DOHH2 (cell line): ENCODE results near the gene LILRB2.

Experiments
- H3F3A ChIP-seq: fragments of 200-600 bp; sonication (generic), shearing (Covaris generic); 2 replicates; pipeline ENCODE4 v1.6.0; 2016; ENCODE audit warnings: antibody characterized with exemption, mild to moderate bottlenecking; ENCODE audit not compliant: control insufficient read depth, insufficient read depth
- H3K27ac ChIP-seq: fragments of 200-600 bp; sonication (generic); 2 replicates; pipeline ENCODE4 v1.5.1; 2014; ENCODE audit warnings: low read depth, mild to moderate bottlenecking, low read length, moderate library complexity
- H3K27me3 ChIP-seq: fragments of 200-600 bp; sonication (generic); 2 replicates; pipeline ENCODE4 v1.6.1; 2014; ENCODE audit warnings: mild to moderate bottlenecking, low read length, mixed read lengths; ENCODE audit not compliant: control insufficient read depth
- H3K36me3 ChIP-seq: fragments of 200-600 bp; sonication (generic); 2 replicates; pipeline ENCODE4 v1.6.1; 2014; ENCODE audit warnings: mild to moderate bottlenecking, low read length, moderate library complexity, mixed read lengths; ENCODE audit not compliant: control insufficient read depth
- H3K4me1 ChIP-seq: fragments of 200-600 bp; sonication (generic); 2 replicates; pipeline ENCODE4 v1.6.1; 2014; ENCODE audit warnings: mild to moderate bottlenecking, low read length, mixed read lengths; ENCODE audit not compliant: control insufficient read depth
- H3K4me2 ChIP-seq: fragments of 200-600 bp; sonication (generic); 2 replicates; pipeline ENCODE4 v1.6.0; 2014; ENCODE audit warnings: mild to moderate bottlenecking, low read length, moderate library complexity
- H3K4me3 ChIP-seq: fragments of 200-600 bp; sonication (generic); 2 replicates; pipeline ENCODE4 v1.5.1; 2014; ENCODE audit warnings: mild to moderate bottlenecking, low read length, mixed read lengths
- H3K79me2 ChIP-seq: fragments of 200-600 bp; sonication (generic); 2 replicates; pipeline ENCODE4 v1.6.1; 2014; ENCODE audit warnings: mild to moderate bottlenecking, low read length, mixed read lengths; ENCODE audit not compliant: control insufficient read depth
- H3K9me2 ChIP-seq: fragments of 200-600 bp; sonication (generic); replicated peaks from 2 replicates; pipeline ENCODE4 v1.6.1; 2014; ENCODE audit warnings: mild to moderate bottlenecking, low read length, mixed read lengths; ENCODE audit not compliant: control insufficient read depth
- H3K9me3 ChIP-seq: fragments of 200-600 bp; sonication (generic); 2 replicates; pipeline ENCODE4 v1.6.1; 2014; ENCODE audit warnings: antibody characterized with exemption, low read length, mixed read lengths; ENCODE audit not compliant: control insufficient read depth, insufficient read depth
- H4K20me1 ChIP-seq: fragments of 200-600 bp; sonication (generic); 2 replicates; pipeline ENCODE4 v1.6.0; 2014; ENCODE audit warnings: low read depth, mild to moderate bottlenecking, antibody characterized with exemption, low read length, moderate library complexity; ENCODE audit not compliant: control insufficient read depth, insufficient read depth
- CTCF ChIP-seq: fragments of 200-600 bp; sonication (generic); IDR thresholded peaks from one replicate; pipeline ENCODE4 v1.5.1; 2014; ENCODE audit warnings: antibody characterized with exemption, mild to moderate bottlenecking, low read depth, low read length; ENCODE audit not compliant: poor library complexity, severe bottlenecking
- EZH2phosphoT487 ChIP-seq: fragments of 200-600 bp; sonication (generic); IDR thresholded peaks from 2 replicates; pipeline ENCODE4 v1.6.1; 2017; ENCODE audit warnings: borderline replicate concordance, mild to moderate bottlenecking, antibody characterized with exemption, low read length, moderate library complexity, mixed read lengths

The LILRB2 gene

DNA sequence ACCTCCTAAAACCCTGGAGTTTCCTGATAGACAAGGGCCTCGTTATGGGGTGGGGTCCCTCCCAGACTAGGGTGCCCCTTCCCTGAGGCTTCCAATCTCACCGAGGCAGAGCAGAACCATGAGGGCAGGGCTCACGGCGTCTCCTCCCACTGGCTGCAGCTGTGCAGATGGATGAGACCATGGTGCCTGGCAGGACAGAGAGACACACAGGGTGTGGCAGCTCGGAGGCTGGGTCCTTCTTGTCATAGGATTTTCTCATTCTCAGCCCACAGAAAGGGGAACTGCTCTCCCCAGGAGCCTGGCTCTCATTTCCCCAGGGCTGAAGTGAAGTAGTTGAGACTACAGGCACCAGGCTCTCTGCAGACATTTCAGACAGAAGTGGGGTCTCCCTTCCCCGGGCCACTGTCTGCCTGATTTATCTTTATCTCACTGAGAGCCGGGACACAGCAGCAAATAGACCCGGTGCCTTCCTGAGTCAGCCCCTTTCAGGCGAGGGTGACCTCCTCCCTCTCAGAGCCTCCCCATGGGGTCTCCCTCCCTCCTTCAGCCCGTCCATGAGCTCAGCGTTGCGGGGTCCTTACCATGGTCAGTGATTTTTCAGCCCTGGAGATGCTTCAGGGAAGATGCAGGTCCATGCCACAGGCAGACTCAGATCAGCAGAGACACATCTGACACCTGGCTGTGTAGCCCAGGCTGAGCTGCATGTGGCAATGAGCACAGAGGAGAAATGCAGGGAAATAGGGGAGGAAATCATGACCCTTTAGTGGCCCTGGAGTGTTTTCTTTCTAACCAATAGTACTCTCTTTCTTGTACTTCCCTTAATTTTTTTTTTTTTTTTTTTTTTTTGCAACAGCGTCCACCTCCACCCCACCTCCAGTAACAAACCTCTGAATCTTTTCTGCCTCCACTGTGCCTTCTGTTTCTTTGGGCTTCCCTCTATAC, 31.8 kb upstream of the LILRB2 start, which contains the start of gene LILRA5:
TSS of gene LILRA5 (minus strand) at position 731 of the 942 bp plus-strand sequence. CDS start at position 584, 147 bp downstream.
- H3K9me3 ChIP-seq = no peaks in the 10 kb centered on the region
- H3K4me3 ChIP-seq = no peak within 1 kb of the TSS
- H3K9me2 ChIP-seq = no peaks in the 10 kb centered on the region
- H3K27me3 ChIP-seq = peaks cover 37% of the 10 kb centered on the region
- no peaks in the 10 kb centered on the region for H3K36me3 ChIP-seq
- H3K4me2 ChIP-seq = no peak within 1 kb of the TSS
- no peaks in the 10 kb centered on the region for H3F3A ChIP-seq
- H3K27ac ChIP-seq = no peak within 1 kb of the TSS
- no peaks in the 10 kb centered on the region for H3K79me2 ChIP-seq
- H3K4me1 ChIP-seq = no peaks in the 10 kb centered on the region
- TF ChIP-seq CTCF = no peak
- no peak for TF ChIP-seq EZH2phosphoT487
- H4K20me1 ChIP-seq = no peaks in the 10 kb centered on the region

GRCh38 chr19:54312011-54312410, 31.1 kb upstream of the LILRB2 start:
- Histone ChIP-seq H3K4me1 (no peaks in the 10 kb centered on the region), H3K4me2 (no peak overlapping the region), H4K20me1 (no peaks in the 10 kb centered on the region), H3K9me2 (no peaks in the 10 kb centered on the region), H3K4me3 (no peak overlapping the region), H3K9me3 (no peaks in the 10 kb centered on the region), H3K79me2 (no peaks in the 10 kb centered on the region), H3F3A (no peaks in the 10 kb centered on the region), H3K36me3 (no peaks in the 10 kb centered on the region), H3K27me3 (peaks cover 37% of the 10 kb centered on the region), H3K27ac (no peak overlapping the region)
- TF ChIP-seq CTCF (no peak), EZH2phosphoT487 (no peak)

GRCh38 chr19:54311486-54311885, 30.6 kb upstream of the LILRB2 start:
- Histone ChIP-seq H3K9me3 (no peaks in the 10 kb centered on the region), H3K4me2 (no peak overlapping the region), H3K79me2 (no peaks in the 10 kb centered on the region), H3K4me3 (no peak overlapping the region), H3K27ac (no peak overlapping the region), H3F3A (no peaks in the 10 kb centered on the region), H3K27me3 (peaks cover 37% of the 10 kb centered on the region), H4K20me1 (no peaks in the 10 kb centered on the region), H3K4me1 (no peaks in the 10 kb centered on the region), H3K36me3 (no peaks in the 10 kb centered on the region), H3K9me2 (no peaks in the 10 kb centered on the region)
- TF ChIP-seq EZH2phosphoT487 (no peak), CTCF (no peak)
